GM12891 (cell line): ENCODE results near the gene SIRPA.

Experiments
- DNase-seq: peaks from one replicate; pipeline ENCODE4 v3.0.0; 2011; ENCODE audit warnings: low spot score; ENCODE audit not compliant: insufficient read length
- FAIRE-seq: peaks from 2 replicates; lab custom pipeline; 2011; peaks lifted over from hg19 to GRCh38; lab: Jason Lieb, UNC
- PAX5 ChIP-seq: IDR thresholded peaks from 2 replicates; pipeline ENCODE4 v1.6.1; 2011; ENCODE audit warnings: low read length, moderate library complexity, mild to moderate bottlenecking; ENCODE audit not compliant: insufficient read depth, severe bottlenecking
- POLR2A ChIP-seq: IDR thresholded peaks from 2 replicates; pipeline ENCODE4 v1.6.1; 2011; ENCODE audit warnings: low read depth, low read length, control low read depth
- POLR2AphosphoS5 ChIP-seq: IDR thresholded peaks from 2 replicates; pipeline ENCODE4 v1.6.1; 2011; ENCODE audit warnings: low read depth, low read length, control low read depth
- POU2F2 ChIP-seq: IDR thresholded peaks from 2 replicates; pipeline ENCODE4 v1.6.1; 2011; ENCODE audit warnings: low read depth, mild to moderate bottlenecking, control low read depth, low read length, moderate library complexity
- SPI1 ChIP-seq: IDR thresholded peaks from 2 replicates; pipeline ENCODE4 v1.6.1; 2011; ENCODE audit warnings: low read depth, low read length, control low read depth
- TAF1 ChIP-seq: IDR thresholded peaks from 2 replicates; pipeline ENCODE4 v1.6.1; 2011; ENCODE audit warnings: low read depth, low read length, control low read depth

The SIRPA gene

GRCh38 chr20:1965520-1966351 is 70.5 kb downstream of the SIRPA start:
- TF ChIP-seq POLR2AphosphoS5, result no peak
- no peak for TF ChIP-seq POLR2A
- TF ChIP-seq TAF1, result no peak
- DNase-seq (peak; percentile 66), FAIRE-seq (peak; percentile 96)

DNA sequence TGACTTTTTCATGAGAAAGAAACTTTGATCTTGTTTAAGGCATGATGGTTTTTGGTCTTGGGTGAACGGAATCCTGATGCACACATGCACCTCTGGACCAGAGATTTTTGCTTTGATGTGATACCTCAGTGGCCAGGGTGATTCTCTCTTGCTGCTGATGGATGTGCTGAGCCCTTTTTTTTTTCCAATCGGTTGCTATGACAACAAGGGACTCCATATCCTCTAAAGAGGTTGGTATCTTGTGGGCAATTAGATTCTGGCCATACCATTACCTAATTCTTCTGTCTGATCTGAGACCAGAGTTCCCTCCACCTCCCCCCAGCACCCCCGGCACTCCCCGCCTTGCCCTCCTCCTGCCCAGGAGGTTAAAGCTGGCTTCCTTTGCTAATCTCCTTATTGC is 73.8 kb downstream of the SIRPA start:
- TF ChIP-seq TAF1 (no peak), POLR2A (no peak), SPI1 (no peak), POLR2AphosphoS5 (no peak), PAX5 (no peak), POU2F2 (no peak)
- FAIRE-seq, result no peak
- DNase-seq, result no peak

- no peak for TF ChIP-seq SPI1
- TF ChIP-seq POU2F2, result no peak
- no peak for TF ChIP-seq POLR2AphosphoS5
- TF ChIP-seq TAF1, result no peak
- no peak for TF ChIP-seq POLR2A
- TF ChIP-seq PAX5, result no peak
- no peak for FAIRE-seq
- DNase-seq, result no peak
These were observed 76.8 kb downstream of the SIRPA start for GRCh38 chr20:1971893-1972586.

DNA sequence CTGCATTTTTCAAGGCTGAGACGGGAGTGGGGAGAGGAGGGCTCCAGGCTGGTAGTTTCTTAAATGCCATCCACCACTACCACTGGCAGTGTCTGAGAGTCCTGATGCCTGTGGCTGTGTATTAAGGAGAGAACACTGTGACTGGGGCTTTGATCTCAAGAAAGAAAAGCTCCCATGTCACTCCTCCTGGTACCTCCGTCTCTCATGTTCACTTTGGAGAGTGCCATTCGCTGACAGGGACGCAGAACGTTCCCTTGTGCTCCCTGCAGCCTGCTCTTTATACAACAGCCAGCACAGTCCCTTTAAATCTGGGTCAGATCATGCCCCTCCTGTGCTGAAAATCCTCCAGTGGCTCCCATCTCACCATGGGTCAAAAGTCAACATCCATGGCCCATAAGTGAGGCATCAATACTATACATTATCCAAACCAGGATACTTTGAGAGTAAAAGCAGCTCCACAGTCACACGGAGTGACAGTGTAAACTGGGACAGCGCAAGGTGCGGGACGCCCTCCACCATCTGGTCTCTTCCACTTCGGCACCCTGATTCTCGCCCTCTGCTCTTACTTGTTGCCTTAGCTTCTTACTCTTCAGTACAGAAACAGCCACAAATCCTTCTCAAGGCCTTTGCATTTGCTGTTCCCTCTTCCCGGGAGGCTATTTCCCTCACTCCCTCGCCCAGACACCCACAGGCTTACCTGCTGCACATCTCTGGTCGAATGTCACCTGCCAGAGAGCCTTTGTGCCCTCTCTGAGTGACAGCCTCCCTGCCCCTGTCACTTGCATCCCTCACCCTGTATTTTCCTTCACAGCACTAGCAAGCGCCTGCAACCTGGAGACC is 78.6 kb downstream of the SIRPA start:
- no peak for FAIRE-seq
- no peak for TF ChIP-seq POU2F2
- no peak for TF ChIP-seq POLR2A
- no peak for TF ChIP-seq PAX5
- TF ChIP-seq SPI1, result no peak
- TF ChIP-seq POLR2AphosphoS5, result no peak
- TF ChIP-seq TAF1, result no peak

GRCh38 chr20:1975291-1975690 is 80.1 kb downstream of the SIRPA start:
- no peak for FAIRE-seq
- no peak for DNase-seq
- TF ChIP-seq POLR2AphosphoS5, result no peak
- TF ChIP-seq SPI1, result no peak
- no peak for TF ChIP-seq POU2F2
- no peak for TF ChIP-seq TAF1
- TF ChIP-seq PAX5, result no peak
- TF ChIP-seq POLR2A, result no peak

More for the DNA sequence above, 78.6 kb downstream of the SIRPA start:
- DNase-seq, result no peak

DNA sequence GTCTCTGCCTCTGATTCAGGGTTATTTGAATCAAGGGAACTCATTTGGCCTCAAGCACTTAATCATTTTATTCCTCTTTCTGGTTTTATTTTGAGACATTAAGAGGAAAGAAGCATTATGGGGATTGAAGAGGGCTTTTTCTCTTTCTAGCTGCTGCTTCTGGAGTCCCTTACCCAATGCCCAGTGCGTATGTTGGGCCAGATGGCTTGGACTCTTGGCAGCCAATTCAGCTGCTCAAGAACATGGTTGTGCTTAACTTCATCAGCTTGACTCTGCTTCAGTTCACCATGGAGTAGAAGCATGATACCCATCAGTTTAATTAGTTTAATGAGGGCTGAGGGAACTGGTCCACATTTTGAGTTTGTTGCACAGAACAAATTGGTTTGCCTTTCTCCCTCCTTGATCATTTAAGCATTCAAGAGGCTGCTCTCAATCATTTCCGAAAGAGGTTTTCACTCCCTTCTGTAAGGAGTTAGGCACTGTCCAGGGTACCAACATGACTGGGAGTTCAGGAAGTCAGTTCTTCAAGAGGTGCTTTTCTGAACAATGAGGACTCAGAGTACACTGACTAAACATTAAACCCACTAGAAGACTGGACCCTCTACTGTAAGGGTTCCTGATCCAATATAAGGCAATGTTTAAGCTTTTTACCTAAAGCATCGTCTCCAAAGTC is 84.0 kb downstream of the SIRPA start:
- DNase-seq (no peak), FAIRE-seq (no peak)
- TF ChIP-seq POLR2A (no peak), POU2F2 (no peak), SPI1 (no peak)

GRCh38 chr20:1982686-1983085 is 87.5 kb downstream of the SIRPA start:
- FAIRE-seq, result no peak
- no peak for TF ChIP-seq POU2F2
- TF ChIP-seq TAF1, result no peak
- TF ChIP-seq POLR2A, result no peak
- TF ChIP-seq POLR2AphosphoS5, result no peak
- TF ChIP-seq PAX5, result no peak
- no peak for TF ChIP-seq SPI1
- DNase-seq, result no peak

GRCh38 chr20:1983301-1983700 is 88.1 kb downstream of the SIRPA start:
- no peak for TF ChIP-seq POLR2A
- TF ChIP-seq PAX5, result no peak
- TF ChIP-seq TAF1, result no peak
- TF ChIP-seq POU2F2, result no peak
- no peak for TF ChIP-seq POLR2AphosphoS5
- no peak for TF ChIP-seq SPI1
- DNase-seq (no peak), FAIRE-seq (no peak)

DNA sequence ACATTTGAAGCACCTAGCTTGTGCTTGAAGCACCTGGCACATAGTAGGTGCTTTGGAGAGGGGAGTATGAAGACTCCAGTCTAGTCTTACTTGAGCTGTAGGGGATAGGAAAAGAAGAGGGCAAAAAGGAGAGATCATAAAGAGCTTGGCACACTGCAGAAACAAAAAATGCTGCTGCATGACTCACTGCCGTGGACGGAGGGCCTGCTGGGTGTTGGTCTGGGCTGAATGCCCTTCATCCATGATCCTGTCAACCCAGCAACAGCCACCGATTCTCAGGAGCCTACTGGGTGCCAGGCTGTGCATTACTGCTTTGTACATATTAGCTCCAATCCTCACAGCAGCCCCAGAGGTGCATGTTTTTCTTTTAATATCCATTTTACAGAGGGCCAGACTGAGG is 92.6 kb downstream of the SIRPA start:
- FAIRE-seq (no peak), DNase-seq (no peak)
- TF ChIP-seq TAF1, result no peak
- no peak for TF ChIP-seq POLR2A
- TF ChIP-seq SPI1, result no peak
- no peak for TF ChIP-seq PAX5
- TF ChIP-seq POU2F2, result no peak
- TF ChIP-seq POLR2AphosphoS5, result no peak
